ENCODE data around the gene CCDC78. TPM values are rescaled to one million over a fixed set of nuclear protein-coding genes. Genes with fewer than 3 reads are reported as not detected.
"Not testable (repeated sequence)": the region's sequence is repeated elsewhere in the genome, so short reads cannot be mapped to it uniquely, and the experiment has no call there.

The CCDC78 gene
- polyA plus RNA-seq, 1 experiment, result 2.4 TPM

DNA sequence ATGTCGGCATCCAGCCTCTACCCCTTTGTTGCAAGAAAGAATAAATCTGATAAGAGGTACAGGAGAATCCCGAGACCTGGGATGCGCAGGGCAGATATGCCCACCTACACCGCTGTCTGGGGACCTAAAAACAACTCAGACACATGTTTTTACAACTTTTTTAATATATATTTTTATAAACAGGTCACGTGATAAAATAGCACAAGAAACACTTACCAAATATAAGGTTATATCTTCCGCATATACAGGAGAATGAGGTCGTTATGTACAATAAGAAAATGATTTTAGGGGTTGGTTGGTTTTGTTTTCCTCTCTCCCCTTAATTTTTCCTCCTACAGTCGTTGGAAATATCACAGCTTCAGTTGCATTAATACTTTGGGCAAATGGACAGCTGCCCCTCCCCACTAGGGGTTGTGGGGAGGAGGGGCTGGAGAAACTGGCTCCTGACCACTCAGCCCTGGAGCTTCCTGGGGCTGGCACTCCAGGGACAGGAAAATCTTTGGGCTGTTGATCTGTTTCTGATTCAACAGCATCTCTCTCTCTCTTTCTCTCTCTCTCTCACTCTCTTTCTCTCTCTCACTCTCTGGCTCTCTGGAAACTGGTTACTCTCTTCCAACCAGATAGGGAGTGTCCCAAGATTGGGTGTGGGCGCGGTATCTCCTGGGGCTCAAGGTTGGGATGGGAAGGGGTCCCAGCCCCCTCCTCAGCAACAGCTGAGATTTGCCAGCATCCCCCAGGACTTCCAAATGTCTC lies 33.7 kb downstream of the CCDC78 start:
- CTCF ChIA-PET, result no interaction called here
- TF ChIP-seq, protein P1, sequence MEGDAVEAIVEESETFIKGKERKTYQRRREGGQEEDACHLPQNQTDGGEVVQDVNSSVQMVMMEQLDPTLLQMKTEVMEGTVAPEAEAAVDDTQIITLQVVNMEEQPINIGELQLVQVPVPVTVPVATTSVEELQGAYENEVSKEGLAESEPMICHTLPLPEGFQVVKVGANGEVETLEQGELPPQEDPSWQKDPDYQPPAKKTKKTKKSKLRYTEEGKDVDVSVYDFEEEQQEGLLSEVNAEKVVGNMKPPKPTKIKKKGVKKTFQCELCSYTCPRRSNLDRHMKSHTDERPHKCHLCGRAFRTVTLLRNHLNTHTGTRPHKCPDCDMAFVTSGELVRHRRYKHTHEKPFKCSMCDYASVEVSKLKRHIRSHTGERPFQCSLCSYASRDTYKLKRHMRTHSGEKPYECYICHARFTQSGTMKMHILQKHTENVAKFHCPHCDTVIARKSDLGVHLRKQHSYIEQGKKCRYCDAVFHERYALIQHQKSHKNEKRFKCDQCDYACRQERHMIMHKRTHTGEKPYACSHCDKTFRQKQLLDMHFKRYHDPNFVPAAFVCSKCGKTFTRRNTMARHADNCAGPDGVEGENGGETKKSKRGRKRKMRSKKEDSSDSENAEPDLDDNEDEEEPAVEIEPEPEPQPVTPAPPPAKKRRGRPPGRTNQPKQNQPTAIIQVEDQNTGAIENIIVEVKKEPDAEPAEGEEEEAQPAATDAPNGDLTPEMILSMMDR (IDR thresholded peaks at IDR 0.05; ENCODE audit: insufficient read depth, low read depth, low read length), result no peak

GRCh38 chr16:691242-691641 lies 35.0 kb downstream of the CCDC78 start:
- H3K36me3 ChIP-seq (ENCODE audit: control insufficient read depth, insufficient read depth, low read length); POLR2A ChIA-PET; H3K4me3 ChIP-seq (ENCODE audit: low read depth, low read length); CTCF ChIA-PET; DNase-seq (ENCODE audit: low read depth): not testable (repeated sequence)
- peaks cover 18% of the 10 kb centered on the region for H3K27me3 ChIP-seq (ENCODE audit: control insufficient read depth, insufficient read depth, low read length)

More for the DNA sequence above, 33.7 kb downstream of the CCDC78 start:
- DNase-seq (ENCODE audit: low read depth), result no peak
- no peak overlapping the region for H3K4me3 ChIP-seq (ENCODE audit: low read depth, low read length)
- no peaks in the 10 kb centered on the region for H3K36me3 ChIP-seq (ENCODE audit: control insufficient read depth, insufficient read depth, low read length)
- H3K27me3 ChIP-seq (ENCODE audit: control insufficient read depth, insufficient read depth, low read length), result peaks cover 21% of the 10 kb centered on the region
- POLR2A ChIA-PET, result no interaction called here

- TF ChIP-seq, protein P1 (IDR thresholded peaks at IDR 0.05; ENCODE audit: insufficient read depth, low read depth, low read length), result no peak
- POLR2A ChIA-PET, result no interaction called here
- Histone ChIP-seq H3K4me3 (ENCODE audit: low read depth, low read length) (peak overlapping the region; percentile 76), H3K27me3 (ENCODE audit: control insufficient read depth, insufficient read depth, low read length) (peaks cover 10% of the 10 kb centered on the region), H3K36me3 (ENCODE audit: control insufficient read depth, insufficient read depth, low read length) (peaks cover 5% of the 10 kb centered on the region)
- DNase-seq (ENCODE audit: low read depth), result no peak
- CTCF ChIA-PET, result interaction anchor here (0.6 to 1.5 kb wide), 5 partner anchors 12 to 97 kb away, joined by 3 to 4 read pairs (median 3); partner anchors contain the start of gene RHOT2
Measured at GRCh38 chr16:689175-689897, 36.9 kb downstream of the CCDC78 start.

- TF ChIP-seq, protein P1 (IDR thresholded peaks at IDR 0.05; ENCODE audit: insufficient read depth, low read depth, low read length), result no peak
- ChIA-PET CTCF (interaction anchor here (0.7 kb wide), 1 partner anchor 23 kb away, joined by 3 read pairs; no protein-coding TSS in a partner anchor), POLR2A (no interaction called here)
- Histone ChIP-seq H3K4me3 (ENCODE audit: low read depth, low read length) (no peak overlapping the region), H3K27me3 (ENCODE audit: control insufficient read depth, insufficient read depth, low read length) (no peaks in the 10 kb centered on the region; the same call in 1 of the 2 replicates), H3K36me3 (ENCODE audit: control insufficient read depth, insufficient read depth, low read length) (peaks cover 12% of the 10 kb centered on the region)
- DNase-seq (ENCODE audit: low read depth), result no peak
Measured at GRCh38 chr16:687499-687898, 38.7 kb downstream of the CCDC78 start.

- POLR2A ChIA-PET, result no interaction called here
- TF ChIP-seq, protein P1 (IDR thresholded peaks at IDR 0.05; ENCODE audit: insufficient read depth, low read depth, low read length), result no peak
- Histone ChIP-seq H3K4me3 (ENCODE audit: low read depth, low read length) (no peak overlapping the region), H3K36me3 (ENCODE audit: control insufficient read depth, insufficient read depth, low read length) (peaks cover 21% of the 10 kb centered on the region), H3K27me3 (ENCODE audit: control insufficient read depth, insufficient read depth, low read length) (no peaks in the 10 kb centered on the region)
- CTCF ChIA-PET, result interaction anchor here (0.7 to 1.1 kb wide), 2 partner anchors 33 to 94 kb away, joined by 4 read pairs; no protein-coding TSS in a partner anchor
- DNase-seq (ENCODE audit: low read depth), result no peak
Measured at GRCh38 chr16:686459-687260, 39.6 kb downstream of the CCDC78 start.
